A673 (cell line): Measurements from ENCODE around the gene DSCAML1.

Experiments
- EZH2 ChIP-seq: fragments of 200-600 bp; sonication (generic); IDR thresholded peaks from 2 replicates; pipeline ENCODE4 v1.6.1; 2017; ENCODE audit warnings: borderline replicate concordance, low read depth, mild to moderate bottlenecking, mixed read lengths, antibody characterized with exemption, low read length; ENCODE audit not compliant: poor library complexity, severe bottlenecking
- TF ChIP-seq, protein P1 (sequence below): fragments of 300-800, 200-600 bp; sonication (generic); conservative IDR thresholded peaks from 2 replicates; pipeline ENCODE4 v1.5.1; 2017; ENCODE audit warnings: low read depth, mild to moderate bottlenecking, antibody characterized with exemption, low read length, moderate library complexity, mixed read lengths

DNA sequence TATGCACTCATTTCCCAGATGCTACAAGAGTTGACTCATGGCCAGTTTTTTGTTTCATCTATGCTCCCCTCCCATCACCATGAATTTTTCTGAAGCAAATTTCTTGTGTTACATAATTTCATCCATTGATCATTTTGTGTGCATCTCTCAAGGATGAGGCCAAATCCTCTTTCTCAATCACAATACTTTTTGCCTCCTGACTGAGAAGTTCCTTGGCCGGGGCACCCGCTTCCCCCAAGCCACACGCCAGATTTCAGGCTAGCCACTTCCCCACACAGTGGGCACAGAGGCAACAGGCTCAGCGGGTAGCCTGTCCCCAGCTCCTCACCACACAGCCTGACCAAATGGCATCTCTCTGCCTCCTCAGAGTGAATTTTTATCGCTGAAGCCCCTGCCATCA lies 9.8 kb upstream of the DSCAML1 start:
- TF ChIP-seq, protein P1, sequence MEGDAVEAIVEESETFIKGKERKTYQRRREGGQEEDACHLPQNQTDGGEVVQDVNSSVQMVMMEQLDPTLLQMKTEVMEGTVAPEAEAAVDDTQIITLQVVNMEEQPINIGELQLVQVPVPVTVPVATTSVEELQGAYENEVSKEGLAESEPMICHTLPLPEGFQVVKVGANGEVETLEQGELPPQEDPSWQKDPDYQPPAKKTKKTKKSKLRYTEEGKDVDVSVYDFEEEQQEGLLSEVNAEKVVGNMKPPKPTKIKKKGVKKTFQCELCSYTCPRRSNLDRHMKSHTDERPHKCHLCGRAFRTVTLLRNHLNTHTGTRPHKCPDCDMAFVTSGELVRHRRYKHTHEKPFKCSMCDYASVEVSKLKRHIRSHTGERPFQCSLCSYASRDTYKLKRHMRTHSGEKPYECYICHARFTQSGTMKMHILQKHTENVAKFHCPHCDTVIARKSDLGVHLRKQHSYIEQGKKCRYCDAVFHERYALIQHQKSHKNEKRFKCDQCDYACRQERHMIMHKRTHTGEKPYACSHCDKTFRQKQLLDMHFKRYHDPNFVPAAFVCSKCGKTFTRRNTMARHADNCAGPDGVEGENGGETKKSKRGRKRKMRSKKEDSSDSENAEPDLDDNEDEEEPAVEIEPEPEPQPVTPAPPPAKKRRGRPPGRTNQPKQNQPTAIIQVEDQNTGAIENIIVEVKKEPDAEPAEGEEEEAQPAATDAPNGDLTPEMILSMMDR: no peak
- no peak for TF ChIP-seq EZH2
